ENCODE results near the gene NR0B1. TPM values are rescaled to one million over a fixed set of nuclear protein-coding genes. Genes with fewer than 3 reads are reported as not detected.

NR0B1 gene
- total RNA-seq, 1 donor from 2014 or later, result not detected

- no peak for DNase-seq (ENCODE audit: low read depth)
These were observed 38.6 kb downstream of the NR0B1 start for GRCh38 chrX:30270639-30271038.

GRCh38 chrX:30262763-30263162 is 46.4 kb downstream of the NR0B1 start:
- DNase-seq (ENCODE audit: low read depth), result no peak

- no peak for DNase-seq (ENCODE audit: low read depth)
These were observed 48.2 kb downstream of the NR0B1 start for GRCh38 chrX:30261012-30261411.

- no peak for DNase-seq (ENCODE audit: low read depth)
These were observed 49.3 kb downstream of the NR0B1 start for GRCh38 chrX:30259927-30260326.

Other genes with a start within 250 kb of the NR0B1 start
- not detected in 2 replicates for gene MAGEB2, start 93.8 kb downstream of the NR0B1 start, total RNA-seq
- gene MAGEB3, start 78.7 kb downstream of the NR0B1 start, total RNA-seq, result not detected in 2 replicates
- not detected in 2 replicates for gene MAGEB4, start 67.4 kb downstream of the NR0B1 start, total RNA-seq
- gene MAGEB1, start 62.2 kb downstream of the NR0B1 start, total RNA-seq, result not detected in 2 replicates